ENCODE data around the gene CCT8L2.
"Not testable (repeated sequence)": the region's sequence is repeated elsewhere in the genome, so short reads cannot be mapped to it uniquely, and the experiment has no call there.

Gene CCT8L2

DNA sequence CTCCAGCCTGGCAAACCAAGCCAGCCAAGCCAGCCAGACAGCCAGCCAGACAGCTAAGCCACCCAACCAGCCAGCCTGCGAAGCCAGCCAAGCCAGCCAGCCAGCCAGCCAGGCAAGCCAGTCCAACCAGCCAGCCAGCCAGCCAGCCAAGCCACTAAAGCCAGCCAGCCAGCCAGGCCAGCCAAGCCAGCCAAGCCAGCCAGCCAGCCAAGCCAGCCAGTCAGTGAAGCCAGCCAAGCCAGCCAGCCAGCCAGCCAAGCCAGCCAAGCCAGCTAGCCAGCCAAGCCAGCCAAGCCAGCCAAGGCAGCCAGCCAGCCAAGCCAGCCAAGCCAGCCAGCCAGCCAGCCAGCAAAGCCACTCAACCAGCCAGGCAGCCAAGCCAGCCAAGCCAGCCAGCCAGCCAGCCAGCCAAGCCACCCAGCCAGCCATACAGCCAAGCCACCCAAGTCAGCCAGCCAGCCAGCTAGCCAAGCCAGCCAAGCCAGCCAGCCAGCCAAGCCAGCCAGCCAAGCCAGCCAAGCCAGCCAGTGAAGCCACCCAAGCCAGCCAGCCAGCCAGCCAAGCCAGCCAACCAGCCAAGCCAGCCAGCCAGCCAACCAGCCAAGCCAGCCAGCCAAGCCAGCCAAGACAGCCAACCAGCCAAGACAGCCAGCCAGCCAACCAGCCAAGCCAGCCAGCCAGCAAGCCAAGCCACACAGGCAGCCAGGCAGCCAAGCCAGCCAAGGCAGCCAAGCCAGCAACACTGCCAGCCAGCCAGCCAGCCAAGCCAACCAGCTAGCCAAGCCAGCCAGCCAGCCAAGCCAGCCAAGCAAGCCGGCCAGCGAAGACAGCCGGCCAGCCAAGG, 29.7 kb downstream of the CCT8L2 start:
- TF ChIP-seq EZH2 (optimal IDR thresholded peaks at IDR 0.05; ENCODE audit: low read depth, low read length) (no peak), EZH2phosphoT487 (IDR thresholded peaks at IDR 0.05; ENCODE audit: low read length) (no peak)
- TF ChIP-seq, protein P1, sequence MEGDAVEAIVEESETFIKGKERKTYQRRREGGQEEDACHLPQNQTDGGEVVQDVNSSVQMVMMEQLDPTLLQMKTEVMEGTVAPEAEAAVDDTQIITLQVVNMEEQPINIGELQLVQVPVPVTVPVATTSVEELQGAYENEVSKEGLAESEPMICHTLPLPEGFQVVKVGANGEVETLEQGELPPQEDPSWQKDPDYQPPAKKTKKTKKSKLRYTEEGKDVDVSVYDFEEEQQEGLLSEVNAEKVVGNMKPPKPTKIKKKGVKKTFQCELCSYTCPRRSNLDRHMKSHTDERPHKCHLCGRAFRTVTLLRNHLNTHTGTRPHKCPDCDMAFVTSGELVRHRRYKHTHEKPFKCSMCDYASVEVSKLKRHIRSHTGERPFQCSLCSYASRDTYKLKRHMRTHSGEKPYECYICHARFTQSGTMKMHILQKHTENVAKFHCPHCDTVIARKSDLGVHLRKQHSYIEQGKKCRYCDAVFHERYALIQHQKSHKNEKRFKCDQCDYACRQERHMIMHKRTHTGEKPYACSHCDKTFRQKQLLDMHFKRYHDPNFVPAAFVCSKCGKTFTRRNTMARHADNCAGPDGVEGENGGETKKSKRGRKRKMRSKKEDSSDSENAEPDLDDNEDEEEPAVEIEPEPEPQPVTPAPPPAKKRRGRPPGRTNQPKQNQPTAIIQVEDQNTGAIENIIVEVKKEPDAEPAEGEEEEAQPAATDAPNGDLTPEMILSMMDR (IDR thresholded peaks at IDR 0.05; ENCODE audit: low read length) = no peak
- H3K4me3 ChIP-seq (ENCODE audit: low read length) = no peak overlapping the region
- H3K4me1 ChIP-seq (ENCODE audit: low read length) = no peaks in the 10 kb centered on the region
- no peaks in the 10 kb centered on the region for H3K9me3 ChIP-seq (replicated peaks; ENCODE audit: insufficient read depth, low read length)
- no peaks in the 10 kb centered on the region for H3K36me3 ChIP-seq (replicated peaks; ENCODE audit: insufficient read depth, low read length)
- H3K27ac ChIP-seq (ENCODE audit: low read length) = no peak overlapping the region
- DNase-seq = no peak
- H3F3A ChIP-seq (ENCODE audit: insufficient read depth, low read length) = no peaks in the 10 kb centered on the region
- H3K9ac ChIP-seq (ENCODE audit: low read length) = no peak overlapping the region
- H3K9me2 ChIP-seq (replicated peaks; ENCODE audit: insufficient read depth, low read length) = no peaks in the 10 kb centered on the region
- H4K20me1 ChIP-seq (ENCODE audit: insufficient read depth, low read length) = no peaks in the 10 kb centered on the region
- no peak overlapping the region for H2AFZ ChIP-seq (ENCODE audit: low read length)
- H3K4me2 ChIP-seq (ENCODE audit: low read depth, low read length) = no peak overlapping the region
- H3K27me3 ChIP-seq (replicated peaks; ENCODE audit: insufficient read depth, low read length) = no peaks in the 10 kb centered on the region
- H3K79me2 ChIP-seq (ENCODE audit: low read length) = no peaks in the 10 kb centered on the region

DNA sequence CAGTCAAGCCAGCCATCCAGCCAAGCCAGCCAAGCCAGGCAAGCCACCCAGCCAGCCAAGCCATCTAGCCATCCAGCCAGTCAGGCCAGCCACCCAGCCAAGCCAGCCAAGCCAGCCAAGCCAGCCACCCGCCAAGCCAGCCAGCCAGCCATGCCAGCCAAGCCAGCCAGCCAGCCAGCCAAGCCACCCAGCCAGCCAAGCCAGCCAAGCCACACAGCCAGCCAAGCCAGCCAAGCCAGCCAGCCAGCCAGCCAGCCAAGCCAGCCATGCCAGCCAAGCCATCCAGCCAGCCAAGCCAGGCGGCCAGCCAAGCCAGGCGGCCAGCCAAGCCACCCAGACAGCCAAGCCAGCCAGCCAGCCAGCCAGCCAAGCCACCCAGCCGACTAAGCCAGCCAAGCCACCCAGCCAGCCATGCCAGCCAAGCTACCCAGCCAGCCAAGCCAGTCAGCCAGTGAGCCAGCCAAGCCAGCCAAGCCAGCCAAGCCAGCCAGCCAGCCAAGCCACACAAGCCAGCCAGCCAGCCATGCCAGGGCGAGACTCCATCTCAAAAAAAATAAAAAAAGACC, 31.4 kb downstream of the CCT8L2 start:
- not testable (repeated sequence) for H3K9me2 ChIP-seq (replicated peaks; ENCODE audit: insufficient read depth, low read length); H3K79me2 ChIP-seq (ENCODE audit: low read length); H3K9ac ChIP-seq (ENCODE audit: low read length); H3K27ac ChIP-seq (ENCODE audit: low read length); H3K4me2 ChIP-seq (ENCODE audit: low read depth, low read length); H3K4me1 ChIP-seq (ENCODE audit: low read length); H3K27me3 ChIP-seq (replicated peaks; ENCODE audit: insufficient read depth, low read length); H3F3A ChIP-seq (ENCODE audit: insufficient read depth, low read length); H3K4me3 ChIP-seq (ENCODE audit: low read length); H2AFZ ChIP-seq (ENCODE audit: low read length); H3K9me3 ChIP-seq (replicated peaks; ENCODE audit: insufficient read depth, low read length); H3K36me3 ChIP-seq (replicated peaks; ENCODE audit: insufficient read depth, low read length); DNase-seq; H4K20me1 ChIP-seq (ENCODE audit: insufficient read depth, low read length)

DNA sequence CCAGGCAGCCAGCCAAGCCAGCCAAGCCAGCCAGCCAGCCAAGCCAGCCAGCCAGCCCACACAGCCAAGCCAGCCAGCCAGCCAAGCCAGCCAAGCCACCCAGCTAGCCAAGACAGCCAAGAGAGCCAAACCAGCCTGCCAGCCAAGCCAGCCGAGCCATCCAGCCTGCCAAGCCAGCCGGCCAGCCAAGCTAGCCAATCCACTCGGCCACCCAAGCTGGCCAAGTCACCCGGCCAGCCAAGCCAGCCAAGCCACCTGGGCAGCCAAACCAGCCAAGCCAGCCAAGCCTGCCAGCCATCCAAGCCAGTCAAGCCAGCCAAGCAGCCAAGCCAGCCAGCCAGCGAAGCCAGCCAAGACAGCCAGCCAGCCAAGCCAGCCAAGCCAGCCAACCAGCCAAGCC, 32.0 kb downstream of the CCT8L2 start:
- H3K4me1 ChIP-seq (ENCODE audit: low read length); H3K36me3 ChIP-seq (replicated peaks; ENCODE audit: insufficient read depth, low read length); H3K4me3 ChIP-seq (ENCODE audit: low read length); H2AFZ ChIP-seq (ENCODE audit: low read length); H3K9ac ChIP-seq (ENCODE audit: low read length); H4K20me1 ChIP-seq (ENCODE audit: insufficient read depth, low read length); DNase-seq; H3K9me3 ChIP-seq (replicated peaks; ENCODE audit: insufficient read depth, low read length); H3K9me2 ChIP-seq (replicated peaks; ENCODE audit: insufficient read depth, low read length); H3F3A ChIP-seq (ENCODE audit: insufficient read depth, low read length); H3K27ac ChIP-seq (ENCODE audit: low read length); H3K79me2 ChIP-seq (ENCODE audit: low read length); H3K4me2 ChIP-seq (ENCODE audit: low read depth, low read length); H3K27me3 ChIP-seq (replicated peaks; ENCODE audit: insufficient read depth, low read length): not testable (repeated sequence)

DNA sequence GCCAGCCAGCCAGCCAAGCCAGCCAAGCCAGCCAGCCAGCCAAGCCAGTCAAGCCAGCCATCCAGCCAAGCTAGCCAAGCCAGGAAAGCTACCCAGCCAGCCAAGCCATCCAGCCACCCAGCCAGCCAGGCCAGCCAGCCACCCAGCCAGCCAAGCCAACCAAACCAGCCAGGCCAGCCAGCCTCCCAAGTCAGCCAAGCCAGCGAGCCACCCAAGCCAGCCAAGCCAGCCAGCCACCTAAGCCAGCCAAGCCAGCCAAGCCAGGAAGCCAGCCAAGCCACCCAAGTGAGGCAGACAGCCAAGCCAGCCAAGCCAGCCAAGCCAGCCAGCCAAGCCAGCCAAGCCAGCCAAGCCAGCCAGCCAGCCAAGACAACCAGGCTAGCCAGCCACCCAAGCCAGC, 32.6 kb downstream of the CCT8L2 start:
- H3K9me3 ChIP-seq (replicated peaks; ENCODE audit: insufficient read depth, low read length); H3K27ac ChIP-seq (ENCODE audit: low read length): not testable (repeated sequence)

More for the DNA sequence above, 32.6 kb downstream of the CCT8L2 start:
- H3K79me2 ChIP-seq (ENCODE audit: low read length); H3K9ac ChIP-seq (ENCODE audit: low read length); H4K20me1 ChIP-seq (ENCODE audit: insufficient read depth, low read length); DNase-seq; H3K4me2 ChIP-seq (ENCODE audit: low read depth, low read length); H3K4me3 ChIP-seq (ENCODE audit: low read length); H3F3A ChIP-seq (ENCODE audit: insufficient read depth, low read length); H3K36me3 ChIP-seq (replicated peaks; ENCODE audit: insufficient read depth, low read length); H2AFZ ChIP-seq (ENCODE audit: low read length); H3K4me1 ChIP-seq (ENCODE audit: low read length); H3K27me3 ChIP-seq (replicated peaks; ENCODE audit: insufficient read depth, low read length); H3K9me2 ChIP-seq (replicated peaks; ENCODE audit: insufficient read depth, low read length): not testable (repeated sequence)
